Measurements from ENCODE around the gene PDE10A.

The PDE10A gene

DNA sequence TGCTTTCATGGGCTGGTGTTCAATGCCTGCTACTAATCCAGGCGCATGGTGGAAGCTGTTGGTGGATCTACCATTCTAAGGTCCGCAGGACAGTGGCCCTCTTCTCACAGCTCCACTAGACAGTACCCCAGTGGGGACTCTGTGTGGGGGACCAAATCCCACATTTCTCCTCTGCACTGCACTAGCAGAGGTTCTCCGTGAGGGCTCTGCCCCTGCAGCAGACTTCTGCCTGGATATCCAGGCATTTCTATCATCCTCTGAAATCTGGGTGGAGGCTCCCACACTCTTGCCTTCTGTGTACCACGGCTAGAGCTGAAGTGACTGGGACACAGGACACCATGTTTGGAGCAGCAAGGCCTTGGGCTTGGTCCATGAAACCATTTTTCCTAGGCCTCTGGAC, 219.6 kb downstream of the PDE10A start:
- TF ChIP-seq, protein P1, sequence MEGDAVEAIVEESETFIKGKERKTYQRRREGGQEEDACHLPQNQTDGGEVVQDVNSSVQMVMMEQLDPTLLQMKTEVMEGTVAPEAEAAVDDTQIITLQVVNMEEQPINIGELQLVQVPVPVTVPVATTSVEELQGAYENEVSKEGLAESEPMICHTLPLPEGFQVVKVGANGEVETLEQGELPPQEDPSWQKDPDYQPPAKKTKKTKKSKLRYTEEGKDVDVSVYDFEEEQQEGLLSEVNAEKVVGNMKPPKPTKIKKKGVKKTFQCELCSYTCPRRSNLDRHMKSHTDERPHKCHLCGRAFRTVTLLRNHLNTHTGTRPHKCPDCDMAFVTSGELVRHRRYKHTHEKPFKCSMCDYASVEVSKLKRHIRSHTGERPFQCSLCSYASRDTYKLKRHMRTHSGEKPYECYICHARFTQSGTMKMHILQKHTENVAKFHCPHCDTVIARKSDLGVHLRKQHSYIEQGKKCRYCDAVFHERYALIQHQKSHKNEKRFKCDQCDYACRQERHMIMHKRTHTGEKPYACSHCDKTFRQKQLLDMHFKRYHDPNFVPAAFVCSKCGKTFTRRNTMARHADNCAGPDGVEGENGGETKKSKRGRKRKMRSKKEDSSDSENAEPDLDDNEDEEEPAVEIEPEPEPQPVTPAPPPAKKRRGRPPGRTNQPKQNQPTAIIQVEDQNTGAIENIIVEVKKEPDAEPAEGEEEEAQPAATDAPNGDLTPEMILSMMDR (conservative IDR thresholded peaks at IDR 0.05; ENCODE audit: control insufficient read depth, insufficient read depth, low read depth, low read length) = no peak
- H3K4me3 ChIP-seq (ENCODE audit: control insufficient read depth, low read depth, low read length) = no peak overlapping the region

DNA sequence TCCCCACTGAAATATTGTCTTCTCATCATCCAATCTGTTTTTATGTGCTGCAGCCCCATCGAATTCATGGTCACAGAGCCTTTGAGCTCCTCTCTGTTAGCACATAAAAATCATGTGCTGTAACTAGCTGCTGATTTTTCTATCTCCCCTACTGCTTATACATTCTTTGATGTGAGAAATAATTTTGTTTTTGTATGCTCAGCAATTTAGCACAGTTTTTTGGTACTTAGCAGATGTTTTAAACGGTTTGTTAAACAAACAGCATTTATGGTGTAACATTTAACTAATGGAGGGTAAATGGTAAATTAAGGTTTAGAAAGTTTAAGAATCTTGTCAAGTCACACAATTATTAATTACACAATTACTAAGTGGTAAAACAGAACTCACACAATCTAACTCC, 221.9 kb downstream of the PDE10A start:
- TF ChIP-seq, protein P1 (conservative IDR thresholded peaks at IDR 0.05; ENCODE audit: control insufficient read depth, insufficient read depth, low read depth, low read length) = no peak
- H3K4me3 ChIP-seq (ENCODE audit: control insufficient read depth, low read depth, low read length) = no peak overlapping the region
- DNase-seq (ENCODE audit: low read depth) = no peak

More for the DNA sequence above, 219.6 kb downstream of the PDE10A start:
- no peak for DNase-seq (ENCODE audit: low read depth)

DNA sequence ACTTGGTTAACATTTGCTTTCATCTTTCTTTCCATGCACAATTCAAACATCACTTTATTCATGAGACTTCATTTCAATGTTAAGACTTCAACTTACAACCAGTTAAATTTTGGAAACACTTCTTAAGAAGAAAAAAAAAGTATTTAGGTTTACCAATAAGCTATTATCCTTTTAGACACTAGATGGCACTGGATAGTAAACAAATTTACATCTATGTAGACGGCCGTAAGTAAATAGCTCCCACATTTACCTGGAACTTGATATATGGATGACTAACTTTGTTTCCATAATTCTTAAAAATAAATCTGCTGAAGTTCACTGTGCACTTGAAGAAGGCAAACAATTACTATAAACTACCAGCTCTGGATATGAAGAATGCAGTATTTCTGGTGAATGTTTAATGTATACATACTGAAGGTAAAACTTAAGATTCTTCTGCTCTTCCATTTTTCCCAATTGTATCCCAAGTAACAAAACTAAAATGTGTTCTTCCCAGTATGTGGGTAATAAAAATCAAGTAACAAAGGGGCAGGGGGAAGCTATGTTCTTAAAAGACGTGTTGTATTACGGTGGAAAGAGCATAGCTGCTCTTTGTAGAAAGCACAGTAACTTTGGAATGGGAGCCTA, 223.0 kb downstream of the PDE10A start:
- peak; percentile 68 for DNase-seq (ENCODE audit: low read depth)
- TF ChIP-seq, protein P1 (conservative IDR thresholded peaks at IDR 0.05; ENCODE audit: control insufficient read depth, insufficient read depth, low read depth, low read length) = peak; percentile 50
- no peak overlapping the region for H3K4me3 ChIP-seq (ENCODE audit: control insufficient read depth, low read depth, low read length)

DNA sequence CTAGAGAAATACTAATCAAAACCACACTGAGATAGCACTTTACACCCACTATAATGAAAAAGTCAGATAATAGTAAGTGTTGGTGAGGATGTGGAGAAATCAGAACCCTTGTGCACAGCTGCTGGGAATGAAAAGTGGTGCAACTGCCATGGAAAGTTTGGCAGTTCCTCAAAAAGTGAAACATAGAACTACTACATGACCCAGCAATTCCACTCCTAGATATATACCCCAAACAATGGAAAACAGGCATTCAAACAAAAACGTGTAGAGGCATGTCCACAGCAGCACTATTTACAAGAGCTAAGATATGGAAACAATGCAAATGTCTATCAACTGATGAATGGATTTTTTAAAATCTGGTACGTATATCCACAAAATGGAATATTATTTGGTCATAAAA, 236.1 kb downstream of the PDE10A start:
- no peak overlapping the region for H3K4me3 ChIP-seq (ENCODE audit: control insufficient read depth, low read depth, low read length)
- no peak for DNase-seq (ENCODE audit: low read depth)
- TF ChIP-seq, protein P1 (conservative IDR thresholded peaks at IDR 0.05; ENCODE audit: control insufficient read depth, insufficient read depth, low read depth, low read length) = no peak

DNA sequence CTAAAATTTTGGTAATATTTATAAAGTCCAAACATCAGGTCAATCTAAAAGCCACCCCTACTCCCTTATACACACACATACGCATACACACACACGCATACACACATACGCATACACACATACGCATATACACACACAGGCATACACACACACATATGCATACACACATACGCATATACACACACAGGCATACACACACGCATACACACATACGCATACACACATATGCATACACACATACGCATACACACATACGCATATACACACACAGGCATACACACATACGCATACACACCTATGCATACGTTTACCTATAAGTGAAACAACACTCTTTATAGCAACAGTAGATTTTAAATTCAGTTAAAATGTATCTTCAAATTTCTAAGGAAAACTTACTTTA, 240.8 kb downstream of the PDE10A start:
- no peak for DNase-seq (ENCODE audit: low read depth)
- H3K4me3 ChIP-seq (ENCODE audit: control insufficient read depth, low read depth, low read length) = no peak overlapping the region

DNA sequence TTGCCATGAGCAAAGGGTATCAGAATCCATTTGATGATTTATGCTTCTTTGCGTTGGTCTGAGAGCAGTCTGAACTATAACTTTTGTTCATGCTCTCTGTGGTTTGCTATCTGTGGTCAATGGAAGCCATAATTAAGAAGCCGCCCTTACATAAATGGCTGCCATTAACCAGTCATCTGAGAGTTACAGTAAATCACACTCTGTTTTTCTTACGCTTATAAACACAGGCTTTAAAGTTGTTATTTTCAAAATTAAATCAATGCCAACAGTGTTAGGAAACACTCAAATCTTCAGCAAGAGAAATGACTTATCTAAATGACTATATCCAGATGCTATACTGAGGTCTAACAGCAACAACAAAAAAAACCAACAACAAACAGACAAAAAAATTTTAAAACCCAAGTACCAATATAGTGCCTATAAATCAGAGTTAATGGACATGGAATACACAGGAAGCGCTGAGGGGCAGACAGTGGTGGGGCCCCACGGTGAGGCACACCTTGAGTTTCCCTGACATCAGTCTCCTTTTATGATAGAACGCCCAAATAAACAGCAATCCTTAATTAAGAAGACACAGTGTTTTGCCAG, 245.7 kb downstream of the PDE10A start:
- H3K4me3 ChIP-seq (ENCODE audit: control insufficient read depth, low read depth, low read length) = no peak overlapping the region
- TF ChIP-seq, protein P1 (conservative IDR thresholded peaks at IDR 0.05; ENCODE audit: control insufficient read depth, insufficient read depth, low read depth, low read length) = no peak
- no peak for DNase-seq (ENCODE audit: low read depth)

More for the DNA sequence above, 240.8 kb downstream of the PDE10A start:
- TF ChIP-seq, protein P1 (conservative IDR thresholded peaks at IDR 0.05; ENCODE audit: control insufficient read depth, insufficient read depth, low read depth, low read length) = no peak

Data from fibroblast of mammary gland (primary cell).